A549 treated with CORT108297 at 1 μM for 4 hours (cell line): ENCODE results near the gene CALD1. TPM values are rescaled to one million over a fixed set of nuclear protein-coding genes. Genes with fewer than 3 reads are reported as not detected.

Source experiments
- total RNA-seq: library from RNA; stranded (reverse); fragments of 200-300 nt; extraction: Qiagen RNA extraction; gene quantifications from 5 replicates; pipeline ENCODE4 v1.2.3, GENCODE V29; 2022

Gene CALD1, protein sequence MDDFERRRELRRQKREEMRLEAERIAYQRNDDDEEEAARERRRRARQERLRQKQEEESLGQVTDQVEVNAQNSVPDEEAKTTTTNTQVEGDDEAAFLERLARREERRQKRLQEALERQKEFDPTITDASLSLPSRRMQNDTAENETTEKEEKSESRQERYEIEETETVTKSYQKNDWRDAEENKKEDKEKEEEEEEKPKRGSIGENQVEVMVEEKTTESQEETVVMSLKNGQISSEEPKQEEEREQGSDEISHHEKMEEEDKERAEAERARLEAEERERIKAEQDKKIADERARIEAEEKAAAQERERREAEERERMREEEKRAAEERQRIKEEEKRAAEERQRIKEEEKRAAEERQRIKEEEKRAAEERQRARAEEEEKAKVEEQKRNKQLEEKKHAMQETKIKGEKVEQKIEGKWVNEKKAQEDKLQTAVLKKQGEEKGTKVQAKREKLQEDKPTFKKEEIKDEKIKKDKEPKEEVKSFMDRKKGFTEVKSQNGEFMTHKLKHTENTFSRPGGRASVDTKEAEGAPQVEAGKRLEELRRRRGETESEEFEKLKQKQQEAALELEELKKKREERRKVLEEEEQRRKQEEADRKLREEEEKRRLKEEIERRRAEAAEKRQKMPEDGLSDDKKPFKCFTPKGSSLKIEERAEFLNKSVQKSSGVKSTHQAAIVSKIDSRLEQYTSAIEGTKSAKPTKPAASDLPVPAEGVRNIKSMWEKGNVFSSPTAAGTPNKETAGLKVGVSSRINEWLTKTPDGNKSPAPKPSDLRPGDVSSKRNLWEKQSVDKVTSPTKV
- total RNA-seq = 49.0 to 91.3 TPM (median 70.7 TPM) in 5 replicates

DNA sequence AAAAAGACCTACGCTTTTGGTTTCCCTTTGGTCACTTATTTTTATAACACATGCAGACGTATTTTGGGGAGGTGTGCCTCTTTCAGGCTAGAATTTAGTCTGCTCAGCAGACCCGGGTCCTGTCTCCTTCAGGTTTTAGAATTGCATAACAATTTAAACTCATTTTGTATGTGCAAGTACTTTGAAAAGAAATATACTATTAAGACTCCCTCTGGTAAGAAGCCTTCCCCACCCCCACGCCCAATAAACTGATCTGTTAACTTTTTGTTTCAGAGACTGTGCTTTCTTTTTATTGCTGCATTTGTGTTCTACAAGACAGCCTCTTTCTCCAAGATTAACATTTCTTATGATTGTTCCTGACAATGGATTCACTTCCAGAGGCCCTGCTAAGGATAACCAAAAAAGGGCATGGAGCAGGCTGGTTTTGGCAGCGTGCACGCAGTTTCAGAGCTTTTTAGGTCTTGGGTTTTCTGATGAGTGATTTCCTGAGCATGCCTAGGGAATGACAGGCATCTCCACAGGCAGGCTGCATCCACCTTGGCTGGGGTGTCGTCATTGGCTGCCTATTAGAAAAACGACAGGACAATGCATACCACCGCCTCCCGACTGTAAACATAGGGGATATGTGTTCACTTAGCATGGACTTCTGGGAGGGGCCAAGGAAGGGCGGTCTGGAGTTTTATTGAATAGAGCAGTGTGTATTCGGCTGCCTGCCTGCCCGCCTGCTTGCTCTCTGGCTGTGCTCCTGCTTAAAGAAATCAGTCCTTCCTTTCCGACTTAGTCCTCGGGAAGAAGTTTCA is at the start of gene CALD1:
TSS of gene CALD1 (plus strand) at position 694 of the 800 bp plus-strand sequence. CDS start 88,100 bp downstream, outside the sequence.

DNA sequence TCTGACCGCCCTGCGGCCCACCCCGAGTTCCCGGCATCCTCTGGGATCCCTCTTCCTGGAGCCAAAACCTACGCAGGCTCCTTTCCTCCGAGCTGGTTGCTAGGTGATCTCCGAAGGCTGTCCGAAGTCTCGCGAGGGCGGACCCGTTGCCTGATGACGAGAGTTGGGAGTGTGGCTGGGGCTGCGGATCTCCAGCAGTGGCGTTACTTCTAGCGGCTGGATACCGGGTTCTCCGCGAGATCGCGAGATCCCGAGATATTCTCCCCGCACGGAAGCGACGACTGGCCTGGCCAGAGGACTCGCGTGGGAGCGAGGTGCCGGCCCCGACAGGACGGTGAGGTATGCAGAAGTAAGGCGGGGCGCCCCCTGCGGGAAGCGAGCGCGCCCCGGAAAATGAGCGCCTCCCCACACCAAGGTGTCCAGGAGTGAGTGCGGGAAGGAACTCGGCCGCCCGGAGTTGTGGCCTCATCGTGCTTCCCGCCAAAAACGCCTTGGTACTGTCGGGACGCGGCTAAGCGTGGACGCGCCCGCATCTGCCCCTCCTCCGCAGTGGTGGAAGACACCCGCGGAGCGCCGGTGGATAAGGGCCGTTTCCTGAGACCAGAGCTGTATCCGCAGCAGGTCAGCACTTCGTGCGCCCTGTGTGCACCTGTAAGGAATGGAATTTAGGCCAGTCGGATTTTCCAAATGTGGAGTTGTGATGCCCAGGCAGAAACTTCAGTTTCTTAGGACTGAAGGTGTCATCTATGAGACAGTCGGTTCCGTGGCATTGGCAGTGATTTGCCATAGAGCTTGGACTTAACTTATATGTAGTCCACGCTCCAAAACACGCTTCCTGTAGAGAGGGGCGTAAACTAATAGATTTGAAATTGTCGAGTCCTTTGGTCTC is 207.2 kb downstream of the CALD1 start, which contains the start of gene AGBL3:
TSS of gene AGBL3 (plus strand) at position 146 of the 889 bp plus-strand sequence. CDS start 1,426 bp downstream, outside the sequence.

Other genes starting within 250 kb of the CALD1 start
- 25.5 to 34.0 TPM (median 34.0 TPM) in 5 replicates for gene AKR1B15, start 230.5 kb upstream of the CALD1 start, total RNA-seq
- 15.8 to 22.5 TPM (median 17.0 TPM) in 5 replicates for gene BPGM, start 132.8 kb upstream of the CALD1 start, total RNA-seq
- 0.93 to 1.1 TPM (median 1.0 TPM) in 5 replicates for gene AGBL3, start 206.9 kb downstream of the CALD1 start, total RNA-seq